GM19468 (cell line): ENCODE measurements around the gene GALM.

Experiments used
- ATAC-seq: cut with Tn5 transposase; IDR thresholded peaks from one replicate; pipeline ENCODE4 v1.9.1; 2021; ENCODE audit warnings: mild to moderate bottlenecking, moderate library complexity, moderate number of reproducible peaks; ENCODE audit not compliant: unreplicated experiment; ENCODE audit errors: extremely low read depth

The GALM gene

GRCh38 chr2:38648107-38648761 lies 17.7 kb upstream of the GALM start:
- ATAC-seq = no peak

DNA sequence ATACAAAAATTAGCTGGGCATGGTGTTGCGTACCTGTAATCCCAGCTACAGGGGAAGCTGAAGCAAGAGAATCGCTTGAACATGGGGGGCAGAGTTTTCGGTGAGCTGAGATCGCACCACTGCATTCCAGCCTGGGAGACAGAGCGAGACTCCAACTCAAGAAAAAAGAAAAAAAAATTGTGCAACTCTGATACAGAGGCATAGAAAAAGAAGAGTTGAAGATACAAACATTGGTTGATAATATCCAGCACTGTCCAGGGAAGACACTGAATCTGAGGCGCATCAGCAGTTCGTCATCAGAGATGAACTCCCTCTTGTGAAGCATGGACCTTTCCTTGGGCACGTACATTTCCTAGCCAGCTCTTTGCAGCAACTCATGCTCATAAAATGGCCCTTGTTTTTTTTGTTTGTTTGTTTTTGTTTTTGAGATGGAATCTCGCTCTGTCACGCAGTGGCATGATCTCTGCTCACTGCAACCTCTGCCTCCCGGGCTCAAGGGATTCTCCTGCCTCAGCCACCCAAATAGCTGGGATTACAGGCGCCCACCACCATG lies 16.7 kb upstream of the GALM start:
- ATAC-seq = no peak

DNA sequence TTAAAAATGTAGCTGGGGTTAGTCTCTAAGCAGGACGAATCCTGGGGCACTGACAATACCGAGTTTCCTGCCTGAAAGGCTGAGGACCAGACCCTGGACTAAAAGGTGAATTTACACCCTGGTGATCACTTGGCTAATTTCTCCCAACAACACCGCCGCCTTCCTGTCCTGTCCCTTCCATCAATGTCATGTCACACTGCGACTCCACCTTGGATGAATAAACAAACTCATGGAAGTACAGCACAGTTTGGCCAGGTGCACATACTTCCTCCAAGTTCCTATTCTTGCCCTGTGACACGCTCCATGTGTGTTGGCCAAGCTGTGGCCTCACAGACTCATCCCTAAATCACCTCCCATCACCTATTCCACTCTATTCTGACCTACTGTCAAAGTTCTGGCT lies 15.9 kb upstream of the GALM start:
- ATAC-seq = no peak

DNA sequence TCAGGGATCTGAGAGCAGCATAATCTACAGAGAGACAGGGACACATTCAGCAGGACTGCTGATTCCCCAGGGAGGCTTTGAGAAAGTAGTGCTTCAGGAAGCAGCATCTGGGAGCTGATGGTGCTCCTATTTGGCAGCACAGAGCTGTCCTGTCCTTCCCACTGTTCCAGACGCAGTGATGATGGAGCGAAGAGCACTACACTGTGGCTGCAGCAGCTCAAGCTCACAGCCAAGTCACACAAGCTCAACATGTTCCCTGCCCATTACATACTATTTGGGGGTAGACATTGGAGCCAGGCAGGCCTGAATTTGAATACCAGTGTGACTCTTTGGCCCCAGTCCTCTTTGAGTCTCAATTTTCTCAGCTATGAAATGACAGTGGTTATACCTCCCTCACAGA lies 15.2 kb upstream of the GALM start:
- ATAC-seq = no peak

DNA sequence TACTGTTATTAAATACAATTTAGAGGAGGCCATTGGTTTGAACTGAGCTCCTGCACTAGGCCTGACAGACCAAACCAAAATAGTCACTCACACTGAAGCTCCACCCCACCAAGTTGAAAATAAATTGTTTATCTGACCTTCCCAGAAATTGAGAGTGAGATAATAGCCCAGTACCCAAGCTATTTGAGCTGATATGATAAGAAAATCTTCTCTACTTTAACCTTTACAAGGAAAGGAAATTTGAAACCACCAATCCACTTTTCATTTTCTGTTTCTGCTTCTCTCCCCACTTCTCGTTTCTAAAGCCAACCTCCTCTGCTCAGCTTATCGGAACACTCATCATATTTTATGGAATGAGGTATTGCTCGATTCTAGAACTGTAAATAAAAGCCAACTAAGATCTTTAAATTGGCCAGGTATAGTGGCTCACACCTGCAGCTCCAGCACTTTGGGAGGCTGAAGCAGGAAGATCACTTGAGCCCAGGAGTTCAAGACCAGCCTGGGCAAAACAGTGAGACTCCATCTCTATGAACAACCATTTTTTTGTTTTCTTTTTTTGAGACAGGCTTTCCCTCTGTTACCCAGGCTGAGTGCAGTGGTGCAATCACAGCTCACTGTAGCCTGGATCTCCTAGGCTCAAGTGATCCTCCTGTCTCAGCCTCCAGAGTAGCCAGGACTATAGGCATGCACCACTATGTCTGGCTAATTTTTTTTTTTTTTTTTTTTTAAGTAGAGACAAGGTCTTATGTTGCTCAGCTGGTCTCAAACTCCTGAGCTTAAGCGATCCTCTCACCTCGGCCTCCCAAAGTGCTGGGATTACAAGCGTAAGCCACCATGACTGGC lies 13.3 kb upstream of the GALM start:
- ATAC-seq = no peak

DNA sequence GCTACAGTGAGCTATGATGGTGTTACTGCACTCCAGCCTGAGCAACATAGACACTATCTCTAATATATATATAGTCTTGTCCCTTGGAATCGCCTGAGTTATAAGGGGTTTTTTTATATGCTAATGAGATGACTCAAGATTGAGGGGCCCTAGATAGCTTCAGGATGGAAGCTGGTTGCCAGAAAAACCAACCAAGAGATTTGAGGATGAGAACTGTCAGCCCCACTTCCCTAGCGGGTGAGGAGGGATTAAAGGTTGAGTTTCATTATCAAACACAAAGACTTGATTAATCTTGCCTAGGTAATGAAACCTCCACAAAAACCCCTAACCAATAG lies 12.6 kb upstream of the GALM start:
- no peak for ATAC-seq

DNA sequence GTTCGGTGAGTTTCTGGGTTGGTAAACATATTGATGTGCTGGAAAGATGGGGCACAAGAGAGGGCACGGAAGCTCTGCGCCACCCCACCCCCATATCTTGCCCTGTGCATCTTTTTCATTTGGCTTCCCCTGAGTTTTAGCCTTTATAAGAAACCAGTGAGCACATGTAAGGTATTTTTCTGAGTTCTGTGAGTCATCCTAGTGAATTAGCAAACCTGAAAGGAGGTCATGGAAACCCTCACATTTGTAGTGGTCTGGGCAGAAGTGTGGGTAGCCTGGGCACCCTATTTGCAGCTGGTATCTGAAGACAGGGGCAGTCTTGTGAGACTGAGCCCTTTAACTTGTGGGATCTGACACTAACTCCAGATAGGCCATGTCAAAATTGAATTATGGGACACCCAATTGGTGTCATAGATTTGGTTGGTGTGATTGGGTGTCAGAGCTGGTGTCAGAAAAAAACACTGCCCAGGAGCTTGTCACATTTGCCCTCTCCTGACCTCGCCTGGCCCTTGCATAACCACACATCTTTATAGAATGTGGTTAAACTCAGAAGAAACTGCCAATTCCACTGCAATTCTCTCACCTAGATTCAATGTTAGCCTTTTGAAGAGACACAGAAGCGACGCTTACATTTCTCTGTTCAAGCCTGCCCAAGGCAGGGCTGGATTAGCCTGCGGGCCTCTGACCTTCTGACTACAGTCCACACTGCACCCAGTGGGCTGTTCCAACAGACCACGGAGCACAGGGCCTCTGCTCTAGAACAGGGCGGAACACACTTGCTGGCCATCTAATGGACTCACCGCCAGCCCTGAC lies 12.0 kb upstream of the GALM start:
- ATAC-seq = peak; percentile 11

- ATAC-seq = no peak
These were observed 11.2 kb upstream of the GALM start for GRCh38 chr2:38654528-38655381.

DNA sequence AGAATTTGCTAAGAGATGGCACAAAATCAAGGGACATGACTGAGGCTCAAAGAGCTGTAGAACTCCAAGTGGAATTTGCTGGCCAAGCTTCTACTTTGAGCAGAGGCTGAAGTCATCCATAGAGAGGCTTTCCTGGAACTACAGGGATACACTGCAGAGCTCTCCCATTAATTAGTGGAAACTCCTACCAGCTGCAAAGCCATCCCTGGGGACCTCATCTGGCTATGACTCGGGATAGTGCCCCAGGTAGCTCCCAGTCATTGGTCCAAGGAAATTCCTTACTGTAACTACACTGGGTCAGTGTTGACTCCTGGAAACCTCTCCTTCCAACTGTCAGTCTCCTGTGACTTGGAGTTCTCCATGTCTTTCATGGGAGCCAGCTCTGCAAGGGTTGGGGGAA lies 10.5 kb upstream of the GALM start:
- ATAC-seq = no peak

GRCh38 chr2:38656866-38657480 lies 8.9 kb upstream of the GALM start:
- ATAC-seq = no peak

DNA sequence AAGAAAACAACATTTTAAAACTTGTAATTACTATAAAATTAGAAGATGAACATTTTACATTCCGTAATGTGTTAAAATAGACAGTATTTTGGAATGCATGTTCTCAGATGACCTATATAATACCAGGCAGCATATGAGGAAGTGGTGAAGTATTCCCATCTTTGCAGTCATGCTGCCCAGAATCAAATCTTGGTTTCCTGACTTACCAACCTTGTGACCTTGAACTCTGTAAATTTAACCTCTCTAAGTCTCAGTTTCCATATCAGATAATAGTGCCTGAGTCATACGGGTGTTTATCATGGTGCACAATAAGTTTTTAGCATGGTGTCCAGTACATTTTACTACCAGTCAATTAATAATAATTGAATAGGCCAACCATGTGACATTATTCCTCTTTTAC lies 7.3 kb upstream of the GALM start:
- ATAC-seq = no peak

GRCh38 chr2:38659115-38659514 lies 6.8 kb upstream of the GALM start:
- no peak for ATAC-seq

GRCh38 chr2:38660282-38660681 lies 5.6 kb upstream of the GALM start:
- ATAC-seq = no peak

DNA sequence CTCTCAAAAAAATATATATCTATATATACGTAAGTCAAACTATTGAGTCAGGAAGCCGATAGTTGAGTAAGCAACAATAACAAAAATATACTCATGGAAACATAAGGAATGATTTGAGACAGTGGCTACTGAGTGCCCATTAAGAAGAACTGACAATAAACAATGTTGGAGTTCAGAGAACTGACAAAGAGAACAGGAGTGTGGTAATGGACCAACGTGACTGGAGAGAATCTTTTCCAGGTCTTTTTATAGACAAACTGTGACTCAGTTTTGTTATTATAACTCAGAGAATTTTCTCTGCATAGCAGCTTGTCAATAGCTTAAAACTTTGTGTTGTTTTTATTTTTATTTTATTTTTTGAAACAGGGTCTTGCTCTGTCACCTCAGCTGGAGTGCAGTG lies 4.6 kb upstream of the GALM start:
- no peak for ATAC-seq

GRCh38 chr2:38666556-38666910 lies 619 bp downstream of the GALM start:
- ATAC-seq = no peak

DNA sequence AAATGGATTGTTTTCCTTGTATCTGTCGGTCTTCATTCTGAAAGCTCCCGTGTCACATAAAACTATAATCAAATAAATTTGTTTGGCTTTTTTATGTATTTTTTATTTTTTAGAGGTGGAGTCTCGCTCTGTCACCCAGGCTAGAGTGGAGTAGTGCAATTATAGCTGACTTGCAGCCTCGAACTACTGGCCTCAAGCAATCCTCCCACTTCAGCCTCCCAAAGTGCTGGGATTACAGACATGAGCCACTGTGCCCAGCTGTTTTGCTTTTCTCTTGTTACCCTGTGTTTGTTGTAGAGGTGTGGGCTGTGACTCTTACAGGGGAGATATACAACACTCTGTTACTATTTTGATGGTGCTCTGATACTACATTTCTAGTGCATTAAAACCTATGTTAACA lies 2.2 kb downstream of the GALM start:
- ATAC-seq = no peak

- no peak for ATAC-seq
These were observed 3.0 kb downstream of the GALM start for GRCh38 chr2:38668779-38669479.

DNA sequence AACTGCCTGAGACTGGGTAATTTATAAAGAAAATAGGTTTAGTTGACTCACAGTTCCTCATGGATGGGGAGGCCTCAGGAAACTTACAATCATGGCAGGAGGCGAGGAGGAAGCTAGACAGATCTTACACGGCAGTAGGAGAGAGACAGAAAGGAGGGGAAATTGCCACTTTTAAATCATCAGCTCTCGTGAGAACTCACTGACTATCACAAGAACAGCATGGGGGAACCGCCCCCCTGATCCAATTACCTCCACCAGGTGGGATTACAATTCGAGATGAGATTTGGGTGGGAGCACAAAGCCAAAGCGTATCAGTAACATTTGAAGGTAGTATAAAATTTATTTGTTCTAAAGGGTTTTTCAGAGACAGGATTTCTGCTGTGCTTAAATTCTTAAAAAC lies 5.4 kb downstream of the GALM start:
- ATAC-seq = no peak

GRCh38 chr2:38671946-38672345 lies 6.0 kb downstream of the GALM start:
- no peak for ATAC-seq
